Activated naive CD8-positive, alpha-beta T cell (primary cell): ENCODE measurements around the gene BANF2.

Experiments used
- H3K27ac Mint-ChIP-seq: one replicate; pipeline ENCODE4 v1.8.0; 2021; ENCODE audit warnings: mixed read lengths
- H3K27me3 Mint-ChIP-seq: one replicate; pipeline ENCODE4 v1.8.0; 2021; ENCODE audit warnings: mixed read lengths
- H3K36me3 Mint-ChIP-seq: one replicate; pipeline ENCODE4 v1.8.0; 2021; ENCODE audit warnings: mixed read lengths
- H3K4me1 Mint-ChIP-seq: one replicate; pipeline ENCODE4 v1.8.0; 2021; ENCODE audit warnings: low read depth, mixed read lengths
- H3K4me3 Mint-ChIP-seq: one replicate; pipeline ENCODE4 v1.8.0; 2021; ENCODE audit warnings: mild to moderate bottlenecking, mixed read lengths
- H3K9me3 Mint-ChIP-seq: one replicate; pipeline ENCODE4 v1.8.0; 2021; ENCODE audit warnings: low read depth, mixed read lengths

Gene BANF2

DNA sequence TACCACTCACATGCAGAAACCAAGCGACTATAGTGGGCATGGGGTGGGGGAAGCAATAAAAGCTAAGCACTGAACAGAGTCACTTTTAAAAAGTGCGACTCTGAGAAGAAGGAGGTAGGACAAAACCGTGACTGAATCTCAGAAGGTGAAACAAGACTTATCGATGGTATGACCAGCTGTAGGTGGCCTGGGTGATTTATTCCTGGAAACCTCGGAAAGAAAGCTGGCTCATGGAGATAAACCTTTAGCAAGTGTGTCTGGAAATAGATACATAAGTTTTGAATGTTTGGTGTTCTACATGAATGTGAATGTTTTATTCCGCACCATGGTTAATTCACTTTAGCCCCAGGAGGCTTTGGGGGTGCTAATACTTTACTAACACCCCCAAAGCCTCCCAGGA, 43.9 kb downstream of the BANF2 start:
- Mint-ChIP-seq H3K4me1 (no peaks in the 10 kb centered on the region), H3K4me3 (no peak overlapping the region), H3K36me3 (no peaks in the 10 kb centered on the region), H3K27ac (no peak overlapping the region), H3K9me3 (no peaks in the 10 kb centered on the region), H3K27me3 (no peaks in the 10 kb centered on the region)

GRCh38 chr20:17747431-17747846, 47.7 kb downstream of the BANF2 start:
- H3K9me3 Mint-ChIP-seq, result no peaks in the 10 kb centered on the region

GRCh38 chr20:17748279-17748678, 48.5 kb downstream of the BANF2 start:
- peaks cover 7% of the 10 kb centered on the region for H3K27me3 Mint-ChIP-seq
- H3K4me1 Mint-ChIP-seq, result no peaks in the 10 kb centered on the region
- H3K36me3 Mint-ChIP-seq, result no peaks in the 10 kb centered on the region
- no peaks in the 10 kb centered on the region for H3K9me3 Mint-ChIP-seq
- H3K4me3 Mint-ChIP-seq, result no peak overlapping the region
- no peak overlapping the region for H3K27ac Mint-ChIP-seq

More at GRCh38 chr20:17747431-17747846, 47.7 kb downstream of the BANF2 start:
- H3K36me3 Mint-ChIP-seq, result no peaks in the 10 kb centered on the region
- H3K27me3 Mint-ChIP-seq, result peaks cover 4% of the 10 kb centered on the region
- no peak overlapping the region for H3K27ac Mint-ChIP-seq
- H3K4me3 Mint-ChIP-seq, result no peak overlapping the region
- no peaks in the 10 kb centered on the region for H3K4me1 Mint-ChIP-seq

- no peak overlapping the region for H3K27ac Mint-ChIP-seq
- no peaks in the 10 kb centered on the region for H3K9me3 Mint-ChIP-seq
- H3K27me3 Mint-ChIP-seq, result peaks cover 7% of the 10 kb centered on the region
- no peaks in the 10 kb centered on the region for H3K4me1 Mint-ChIP-seq
- no peak overlapping the region for H3K4me3 Mint-ChIP-seq
- no peaks in the 10 kb centered on the region for H3K36me3 Mint-ChIP-seq
Measured at GRCh38 chr20:17749626-17749977, 49.8 kb downstream of the BANF2 start.

GRCh38 chr20:17749978-17750721, 50.4 kb downstream of the BANF2 start:
- Mint-ChIP-seq H3K4me1 (no peaks in the 10 kb centered on the region), H3K27me3 (peaks cover 7% of the 10 kb centered on the region), H3K27ac (no peak overlapping the region), H3K4me3 (no peak overlapping the region), H3K9me3 (no peaks in the 10 kb centered on the region), H3K36me3 (no peaks in the 10 kb centered on the region)

DNA sequence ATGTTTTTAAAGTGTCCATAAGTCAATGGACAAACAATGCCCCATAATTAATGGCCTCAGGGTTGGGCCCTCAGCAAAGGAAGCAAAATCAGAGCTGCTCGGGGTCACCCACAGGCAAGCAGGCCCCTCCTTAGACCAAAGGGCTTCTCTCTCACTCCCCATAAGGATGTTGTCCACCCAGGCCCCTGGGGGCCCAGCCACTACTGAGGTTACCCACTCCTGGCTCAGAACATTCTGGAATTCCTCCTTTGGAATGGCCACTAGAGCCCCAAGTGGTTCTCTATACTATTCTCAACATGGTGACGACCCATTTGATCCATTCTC, 50.9 kb downstream of the BANF2 start:
- H3K4me3 Mint-ChIP-seq, result no peak overlapping the region
- H3K9me3 Mint-ChIP-seq, result no peaks in the 10 kb centered on the region
- no peaks in the 10 kb centered on the region for H3K4me1 Mint-ChIP-seq
- no peak overlapping the region for H3K27ac Mint-ChIP-seq
- H3K36me3 Mint-ChIP-seq, result no peaks in the 10 kb centered on the region
- H3K27me3 Mint-ChIP-seq, result peaks cover 10% of the 10 kb centered on the region

DNA sequence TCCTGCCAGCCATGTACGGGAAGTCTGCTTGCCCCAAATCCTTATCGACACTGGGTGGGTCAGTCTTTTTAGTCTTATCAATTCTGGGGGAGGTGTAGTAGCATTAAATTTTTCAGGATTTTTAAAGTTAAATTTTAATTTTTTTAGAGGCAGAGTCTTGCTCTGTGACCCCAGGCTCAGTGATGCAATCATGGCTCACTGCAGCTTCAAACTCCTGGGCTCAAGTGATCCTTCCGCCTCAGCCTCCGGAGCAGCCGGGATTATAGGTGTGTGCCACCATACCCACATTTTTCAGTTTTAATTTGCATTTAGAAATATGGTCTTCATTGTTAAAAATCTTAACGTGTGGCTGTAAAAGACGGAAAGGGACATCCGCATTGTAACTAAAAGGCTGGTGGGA, 51.9 kb downstream of the BANF2 start:
- Mint-ChIP-seq H3K36me3 (no peaks in the 10 kb centered on the region), H3K4me1 (no peaks in the 10 kb centered on the region), H3K27ac (no peak overlapping the region), H3K27me3 (peaks cover 10% of the 10 kb centered on the region), H3K4me3 (no peak overlapping the region), H3K9me3 (no peaks in the 10 kb centered on the region)

DNA sequence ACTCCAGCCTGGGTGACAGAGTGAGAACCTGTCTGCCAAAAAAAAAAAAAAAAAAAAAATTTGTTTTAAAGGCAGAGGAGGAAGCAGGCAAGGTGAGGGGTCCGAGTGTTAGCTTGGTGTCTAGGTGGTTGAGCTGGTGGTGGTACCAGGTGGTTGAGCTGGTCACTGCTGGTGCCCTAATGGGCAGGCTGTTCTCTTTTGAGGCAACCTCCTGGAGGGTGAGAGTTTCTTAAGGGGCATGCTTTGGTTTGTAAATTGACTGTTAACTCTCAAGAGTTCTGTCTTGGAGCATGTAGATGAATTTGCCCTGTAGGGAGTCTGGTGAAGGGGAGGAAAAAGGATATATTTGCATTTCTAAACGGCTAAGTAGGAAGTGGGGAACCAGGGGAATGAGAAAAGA, 52.7 kb downstream of the BANF2 start:
- Mint-ChIP-seq H3K9me3 (no peaks in the 10 kb centered on the region), H3K4me3 (no peak overlapping the region), H3K36me3 (no peaks in the 10 kb centered on the region), H3K27me3 (peaks cover 10% of the 10 kb centered on the region), H3K4me1 (no peaks in the 10 kb centered on the region), H3K27ac (no peak overlapping the region)

DNA sequence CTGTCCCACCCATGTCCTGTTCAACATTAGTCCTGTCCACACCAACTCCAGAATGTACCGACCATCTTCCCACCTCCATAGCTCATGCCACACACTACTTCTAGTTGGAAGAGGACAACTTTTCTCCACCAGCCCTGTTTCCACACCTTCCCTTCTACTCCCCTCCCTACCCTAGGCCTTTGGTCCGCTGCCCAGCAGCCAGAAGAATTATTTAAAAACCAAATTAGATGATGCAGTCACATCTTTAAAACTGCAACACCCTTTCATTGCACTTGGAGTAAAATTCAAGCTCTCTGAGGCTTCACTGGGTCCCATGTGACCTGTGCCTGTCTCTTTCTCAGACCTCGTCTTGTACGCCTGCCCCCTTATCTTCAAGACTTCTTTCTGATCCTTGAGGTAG, 53.8 kb downstream of the BANF2 start:
- peaks cover 5% of the 10 kb centered on the region for H3K9me3 Mint-ChIP-seq
- H3K4me1 Mint-ChIP-seq, result no peaks in the 10 kb centered on the region
- no peak overlapping the region for H3K27ac Mint-ChIP-seq
- peaks cover 10% of the 10 kb centered on the region for H3K27me3 Mint-ChIP-seq
- H3K4me3 Mint-ChIP-seq, result no peak overlapping the region
- no peaks in the 10 kb centered on the region for H3K36me3 Mint-ChIP-seq

DNA sequence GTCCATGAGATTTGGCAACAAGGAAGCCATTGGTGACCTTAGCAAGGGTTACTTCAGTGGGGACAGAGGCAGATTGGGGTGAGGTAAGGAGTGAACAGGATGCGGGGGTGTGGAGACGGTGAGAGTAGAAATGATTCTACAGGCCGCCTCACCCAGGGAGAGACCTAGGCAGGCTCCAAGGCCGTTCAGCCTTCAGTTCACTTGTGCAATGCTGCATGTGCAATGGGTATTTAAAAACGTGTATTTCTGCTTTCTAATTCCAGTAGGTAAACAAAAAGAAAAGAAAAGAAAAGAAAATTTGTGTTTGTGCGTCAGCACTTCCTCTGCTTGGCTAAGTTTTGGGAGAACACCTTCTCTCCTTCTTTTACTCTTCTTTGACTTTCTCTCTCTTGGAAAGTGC, 56.8 kb downstream of the BANF2 start:
- no peak overlapping the region for H3K27ac Mint-ChIP-seq
- H3K4me1 Mint-ChIP-seq, result no peaks in the 10 kb centered on the region
- H3K9me3 Mint-ChIP-seq, result peaks cover 9% of the 10 kb centered on the region
- no peak overlapping the region for H3K4me3 Mint-ChIP-seq
- H3K36me3 Mint-ChIP-seq, result no peaks in the 10 kb centered on the region
- H3K27me3 Mint-ChIP-seq, result peaks cover 6% of the 10 kb centered on the region

GRCh38 chr20:17757496-17757895, 57.7 kb downstream of the BANF2 start:
- Mint-ChIP-seq H3K27me3 (peaks cover 5% of the 10 kb centered on the region), H3K4me1 (no peaks in the 10 kb centered on the region), H3K4me3 (no peak overlapping the region), H3K9me3 (peaks cover 9% of the 10 kb centered on the region), H3K36me3 (no peaks in the 10 kb centered on the region), H3K27ac (no peak overlapping the region)

DNA sequence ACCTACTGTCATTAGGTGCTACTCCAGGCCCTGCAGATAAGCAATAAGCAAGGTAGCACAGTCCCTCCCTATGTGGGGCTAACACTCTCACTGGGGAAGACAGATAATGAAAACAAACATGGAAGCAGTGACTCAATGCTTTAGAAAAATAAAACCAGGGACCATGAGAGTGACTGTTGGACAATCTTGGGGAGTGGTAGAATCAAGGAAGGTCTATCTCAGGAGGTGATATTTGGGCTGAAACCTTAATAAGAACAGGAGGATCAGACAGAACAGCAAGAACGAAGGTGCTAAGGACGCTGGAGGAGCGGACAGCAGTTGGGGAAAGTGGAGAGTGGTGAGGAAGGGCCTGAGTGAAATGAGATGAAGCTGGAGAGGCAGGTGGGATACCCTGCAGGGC, 58.2 kb downstream of the BANF2 start:
- peaks cover 3% of the 10 kb centered on the region for H3K27me3 Mint-ChIP-seq
- H3K36me3 Mint-ChIP-seq, result no peaks in the 10 kb centered on the region
- no peaks in the 10 kb centered on the region for H3K4me1 Mint-ChIP-seq
- no peak overlapping the region for H3K4me3 Mint-ChIP-seq
- peaks cover 9% of the 10 kb centered on the region for H3K9me3 Mint-ChIP-seq
- H3K27ac Mint-ChIP-seq, result no peak overlapping the region

DNA sequence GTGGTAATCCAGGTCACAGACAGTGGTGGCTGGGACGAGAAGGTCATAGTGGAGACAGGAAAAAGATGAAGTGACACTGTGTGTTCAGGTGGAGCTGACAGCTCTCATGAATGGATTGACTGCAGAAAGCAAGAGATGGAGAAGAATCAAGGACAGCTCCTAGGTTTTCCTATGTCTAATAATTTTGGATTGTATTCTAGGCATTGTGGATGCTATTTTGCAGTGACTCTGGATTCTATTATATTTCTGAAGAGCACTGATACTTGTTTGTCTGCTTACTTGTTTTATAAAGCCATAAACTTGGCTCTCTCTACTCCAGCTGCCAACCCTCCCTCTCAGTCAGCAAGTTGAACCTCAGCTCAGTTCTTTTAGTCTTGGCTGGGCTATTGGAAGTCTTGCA, 58.7 kb downstream of the BANF2 start:
- H3K27ac Mint-ChIP-seq, result no peak overlapping the region
- no peak overlapping the region for H3K4me3 Mint-ChIP-seq
- peaks cover 3% of the 10 kb centered on the region for H3K27me3 Mint-ChIP-seq

GRCh38 chr20:17759449-17759848, 59.7 kb downstream of the BANF2 start:
- peaks cover 9% of the 10 kb centered on the region for H3K9me3 Mint-ChIP-seq
- peaks cover 3% of the 10 kb centered on the region for H3K27me3 Mint-ChIP-seq
- H3K4me3 Mint-ChIP-seq, result no peak overlapping the region
- no peaks in the 10 kb centered on the region for H3K36me3 Mint-ChIP-seq
- no peaks in the 10 kb centered on the region for H3K4me1 Mint-ChIP-seq
- H3K27ac Mint-ChIP-seq, result no peak overlapping the region

More for the DNA sequence above, 58.7 kb downstream of the BANF2 start:
- Mint-ChIP-seq H3K36me3 (no peaks in the 10 kb centered on the region), H3K9me3 (peaks cover 9% of the 10 kb centered on the region), H3K4me1 (no peaks in the 10 kb centered on the region)

DNA sequence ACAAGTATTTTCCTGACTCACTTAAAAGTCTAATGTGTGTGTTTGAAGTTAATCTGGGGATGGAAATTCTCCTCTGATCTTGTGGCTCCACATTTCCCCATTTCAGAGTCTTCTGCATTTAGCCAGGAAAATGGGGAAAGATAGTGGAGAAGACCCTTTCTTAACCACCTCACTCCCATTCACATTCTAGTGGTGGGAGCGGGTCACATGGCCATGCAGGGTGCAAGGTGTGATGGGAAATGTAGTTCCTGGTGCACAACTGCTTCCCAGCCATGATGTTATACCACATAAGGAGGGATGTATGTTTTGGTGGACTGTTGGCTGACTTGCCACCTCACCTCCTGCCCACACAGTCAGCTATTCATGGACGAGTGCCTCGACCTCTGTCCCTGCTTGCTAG, 61.8 kb downstream of the BANF2 start:
- Mint-ChIP-seq H3K36me3 (no peaks in the 10 kb centered on the region), H3K27me3 (no peaks in the 10 kb centered on the region), H3K4me1 (no peaks in the 10 kb centered on the region), H3K4me3 (no peak overlapping the region), H3K9me3 (peaks cover 9% of the 10 kb centered on the region), H3K27ac (no peak overlapping the region)

DNA sequence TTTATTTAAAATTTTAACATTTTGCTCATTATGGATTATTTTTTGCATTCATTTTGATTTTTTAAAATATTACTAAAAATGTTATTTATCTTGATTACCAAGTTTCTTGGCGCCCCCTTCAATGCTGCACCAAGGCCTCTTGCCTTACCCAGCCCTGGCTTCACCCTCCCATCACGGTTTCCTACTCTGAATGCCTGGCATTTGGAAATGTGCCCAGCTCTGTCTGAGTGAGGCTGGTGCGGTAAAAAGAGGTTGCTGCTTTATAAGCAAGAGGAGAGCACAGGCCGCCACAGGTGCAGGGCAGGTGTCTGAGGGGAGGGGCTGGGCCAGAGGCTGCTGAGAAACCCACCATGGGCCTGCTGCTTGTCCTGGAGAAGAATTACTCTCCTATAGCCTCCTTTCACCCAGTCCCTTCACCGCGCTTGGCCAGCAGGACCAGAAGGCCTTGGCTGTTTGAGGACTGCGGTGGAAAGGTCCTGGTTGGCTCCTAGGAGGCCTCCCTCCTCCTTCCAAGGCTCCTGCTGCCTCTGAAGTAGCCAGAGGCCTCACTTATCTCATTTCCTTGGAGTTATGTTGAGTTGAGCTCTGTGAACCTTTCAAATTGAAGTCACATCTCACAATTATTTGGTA, 62.6 kb downstream of the BANF2 start:
- Mint-ChIP-seq H3K27ac (no peak overlapping the region), H3K27me3 (no peaks in the 10 kb centered on the region), H3K4me1 (no peaks in the 10 kb centered on the region), H3K9me3 (peaks cover 9% of the 10 kb centered on the region), H3K36me3 (no peaks in the 10 kb centered on the region), H3K4me3 (no peak overlapping the region)
